ENCODE measurements around the gene MPO.

- no peak for TF ChIP-seq CTCF (conservative IDR thresholded peaks at IDR 0.05; ENCODE audit: low read length)
- no peak for TF ChIP-seq EZH2phosphoT487 (IDR thresholded peaks at IDR 0.05; ENCODE audit: borderline replicate concordance, low read depth, low read length)
Measured at GRCh38 chr17:58316260-58316960, 35.7 kb upstream of the MPO start.
